ENCODE measurements around the gene SLC66A2. TPM values are rescaled to one million over a fixed set of nuclear protein-coding genes. Genes with fewer than 3 reads are reported as not detected.

Gene SLC66A2
- total RNA-seq, 4 donors from 2014 or later: 65.6 to 112 (median 75.3) TPM

DNA sequence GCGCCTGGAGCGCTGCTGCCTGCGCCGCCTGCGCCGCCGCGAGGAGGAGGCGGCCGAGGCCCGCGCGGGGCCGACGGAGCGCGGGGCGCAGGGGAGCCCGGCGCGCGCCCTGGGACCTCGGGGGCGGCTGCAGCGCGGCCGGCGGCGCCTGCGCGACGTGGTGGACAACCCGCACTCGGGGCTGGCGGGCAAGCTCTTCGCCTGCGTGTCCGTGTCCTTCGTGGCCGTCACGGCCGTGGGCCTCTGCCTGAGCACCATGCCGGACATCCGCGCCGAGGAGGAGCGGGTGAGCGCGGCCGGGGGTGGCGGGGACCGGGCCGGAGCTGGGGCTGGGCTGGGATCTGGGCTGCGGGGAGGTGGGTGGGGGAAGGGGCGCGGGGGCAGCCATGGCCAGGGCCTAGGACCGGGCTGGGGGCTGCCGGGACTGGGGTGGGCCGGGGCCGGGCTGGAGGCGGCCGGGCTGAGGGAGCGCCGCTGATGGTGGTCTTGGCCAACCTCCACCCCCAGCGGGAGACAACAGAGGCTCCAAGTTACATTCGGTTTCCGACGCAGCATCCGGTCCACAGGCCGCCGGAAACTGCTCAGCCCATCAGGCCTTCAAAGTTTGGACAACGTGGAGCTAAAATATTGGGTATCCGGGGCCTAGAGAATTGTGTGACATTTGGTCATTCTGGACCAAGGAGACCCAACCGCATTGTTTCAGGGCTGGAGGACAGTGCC is 87.3 kb downstream of the SLC66A2 start:
- intact Hi-C loops (cut with DNase I; ENCODE audit: low total_unique reads): no loop called here
- DNase-seq (ENCODE audit: low spot score in 2 of 2): peak in 1 of 2 donors; percentile 72
- H3K4me3 ChIP-seq (ENCODE audit: low read depth, poor library complexity, severe bottlenecking): no peak overlapping the region
- TF ChIP-seq, protein P1, sequence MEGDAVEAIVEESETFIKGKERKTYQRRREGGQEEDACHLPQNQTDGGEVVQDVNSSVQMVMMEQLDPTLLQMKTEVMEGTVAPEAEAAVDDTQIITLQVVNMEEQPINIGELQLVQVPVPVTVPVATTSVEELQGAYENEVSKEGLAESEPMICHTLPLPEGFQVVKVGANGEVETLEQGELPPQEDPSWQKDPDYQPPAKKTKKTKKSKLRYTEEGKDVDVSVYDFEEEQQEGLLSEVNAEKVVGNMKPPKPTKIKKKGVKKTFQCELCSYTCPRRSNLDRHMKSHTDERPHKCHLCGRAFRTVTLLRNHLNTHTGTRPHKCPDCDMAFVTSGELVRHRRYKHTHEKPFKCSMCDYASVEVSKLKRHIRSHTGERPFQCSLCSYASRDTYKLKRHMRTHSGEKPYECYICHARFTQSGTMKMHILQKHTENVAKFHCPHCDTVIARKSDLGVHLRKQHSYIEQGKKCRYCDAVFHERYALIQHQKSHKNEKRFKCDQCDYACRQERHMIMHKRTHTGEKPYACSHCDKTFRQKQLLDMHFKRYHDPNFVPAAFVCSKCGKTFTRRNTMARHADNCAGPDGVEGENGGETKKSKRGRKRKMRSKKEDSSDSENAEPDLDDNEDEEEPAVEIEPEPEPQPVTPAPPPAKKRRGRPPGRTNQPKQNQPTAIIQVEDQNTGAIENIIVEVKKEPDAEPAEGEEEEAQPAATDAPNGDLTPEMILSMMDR (IDR thresholded peaks at IDR 0.05): no peak
- no peak for TF ChIP-seq POLR2A (IDR thresholded peaks at IDR 0.05)
- WGBS, 2 donors: 64 to 91% methylated on average over 25 to 59 of the region's 74 CpGs

DNA sequence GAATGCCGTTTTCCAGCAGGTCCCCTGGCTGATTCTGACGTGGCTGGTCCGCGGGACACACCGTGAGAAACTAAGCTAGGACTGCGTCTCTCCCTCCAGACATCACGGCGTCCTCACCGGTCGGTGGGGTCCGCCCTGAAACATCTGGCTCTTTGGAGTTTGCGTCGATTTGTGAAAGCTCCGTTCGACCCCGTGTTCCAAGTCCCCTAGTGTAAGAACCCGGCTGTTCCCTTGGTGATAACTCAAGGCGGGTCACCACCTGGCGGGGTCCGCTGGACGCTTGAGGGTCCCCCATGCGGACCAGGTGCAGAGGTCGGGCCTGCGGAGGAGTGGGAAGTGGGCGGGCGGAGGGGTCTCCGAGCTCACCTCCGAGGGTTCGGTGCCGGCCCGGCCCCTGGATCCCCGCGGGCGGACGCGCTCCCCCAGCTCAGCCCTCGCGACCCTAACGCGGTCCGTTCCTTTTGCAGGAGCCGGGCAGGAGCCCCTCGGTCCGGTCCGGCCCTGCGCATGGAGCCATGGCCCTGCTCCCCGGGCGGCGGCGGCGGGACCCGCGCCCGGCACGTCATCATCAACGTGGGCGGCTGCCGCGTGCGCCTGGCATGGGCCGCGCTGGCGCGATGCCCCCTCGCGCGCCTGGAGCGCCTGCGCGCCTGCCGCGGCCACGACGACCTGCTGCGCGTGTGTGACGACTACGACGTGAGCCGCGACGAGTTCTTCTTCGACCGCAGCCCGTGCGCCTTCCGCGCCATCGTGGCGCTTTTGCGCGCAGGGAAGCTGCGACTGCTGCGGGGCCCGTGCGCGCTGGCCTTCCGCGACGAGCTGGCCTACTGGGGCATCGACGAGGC is 88.1 kb downstream of the SLC66A2 start:
- TF ChIP-seq, protein P1 (IDR thresholded peaks at IDR 0.05): no peak
- WGBS, 2 donors: 64 to 69% methylated on average over 87 to 102 of the region's 102 CpGs

DNA sequence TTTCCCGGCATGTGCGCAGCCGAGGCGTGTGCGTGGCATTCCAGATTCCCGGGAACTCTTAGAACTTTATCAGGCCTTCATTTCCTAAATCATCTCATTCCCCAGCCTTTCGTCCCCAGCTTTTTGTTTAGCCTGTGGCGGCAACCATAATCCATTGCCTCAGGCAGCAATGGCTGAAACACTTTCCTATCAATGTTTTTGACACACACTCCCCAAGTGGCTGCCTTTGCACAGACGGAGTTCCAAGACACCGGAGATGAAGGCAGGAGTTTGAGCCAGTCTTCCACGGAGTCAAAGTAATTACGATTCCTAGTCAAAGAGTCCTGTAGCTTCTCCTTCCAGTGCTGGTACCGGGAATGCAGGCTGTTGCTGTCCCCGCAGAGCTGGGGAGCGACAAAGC is 88.9 kb downstream of the SLC66A2 start:
- no peak for TF ChIP-seq POLR2A (IDR thresholded peaks at IDR 0.05)
- TF ChIP-seq, protein P1 (IDR thresholded peaks at IDR 0.05): no peak
- intact Hi-C loops (cut with DNase I; ENCODE audit: low total_unique reads): no loop called here
- WGBS, 2 donors: 94% methylated on average over 15 of the region's 15 CpGs

More for the DNA sequence above, 88.1 kb downstream of the SLC66A2 start:
- intact Hi-C loops (cut with DNase I; ENCODE audit: low total_unique reads): no loop called here
- peak in 1 of 2 donors; percentile 53 for DNase-seq (ENCODE audit: low spot score in 2 of 2)
- no peak overlapping the region for H3K4me3 ChIP-seq (ENCODE audit: low read depth, poor library complexity, severe bottlenecking)

DNA sequence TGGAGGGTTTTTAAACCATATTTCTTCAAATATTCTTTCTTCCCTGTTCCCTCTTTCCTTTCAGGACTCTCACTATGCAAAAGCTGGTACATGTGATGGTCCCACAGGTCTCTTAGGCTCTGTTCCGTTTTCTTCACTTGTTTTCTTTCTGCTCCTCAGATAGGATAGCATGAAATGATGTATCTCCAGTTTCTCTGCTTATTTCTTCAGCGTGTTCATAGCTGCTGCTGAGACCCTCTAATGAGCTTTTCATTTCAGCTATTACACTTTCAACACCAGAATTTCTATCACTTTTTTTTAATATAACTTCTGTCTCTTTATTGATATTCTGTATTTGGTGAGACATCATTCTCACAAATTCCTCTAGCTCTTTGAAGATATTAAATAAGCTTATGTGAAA is 89.8 kb downstream of the SLC66A2 start:
- intact Hi-C loops (cut with DNase I; ENCODE audit: low total_unique reads): no loop called here
- TF ChIP-seq POLR2A (IDR thresholded peaks at IDR 0.05): no peak
- TF ChIP-seq, protein P1 (IDR thresholded peaks at IDR 0.05): no peak
- WGBS, 2 donors: 75 to 86% methylated on average over 2 of the region's 2 CpGs
- no peak overlapping the region for H3K4me3 ChIP-seq (ENCODE audit: low read depth, poor library complexity, severe bottlenecking)
- no peak for DNase-seq (ENCODE audit: low spot score in 2 of 2)

More for the DNA sequence above, 88.9 kb downstream of the SLC66A2 start:
- no peak overlapping the region for H3K4me3 ChIP-seq (ENCODE audit: low read depth, poor library complexity, severe bottlenecking)
- peak in 1 of 2 donors; percentile 1 for DNase-seq (ENCODE audit: low spot score in 2 of 2)

DNA sequence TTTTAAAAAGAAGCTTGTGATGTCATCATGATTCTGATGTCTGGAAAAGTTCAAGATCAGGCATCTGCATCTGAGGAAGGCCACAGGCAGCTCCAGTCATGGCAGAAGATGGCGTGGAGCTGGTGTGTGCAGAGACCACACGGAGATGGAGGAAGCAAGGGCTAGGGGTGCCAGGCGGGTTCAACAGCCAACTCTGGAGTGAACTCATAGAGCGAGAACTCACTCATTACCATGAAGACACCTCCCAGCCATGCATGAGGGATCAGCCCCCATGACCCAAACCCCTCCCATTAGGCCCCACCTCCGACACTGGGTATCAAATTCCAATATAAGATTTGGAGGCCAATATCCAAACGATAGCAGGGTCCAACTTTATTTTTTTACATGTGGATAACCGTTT is 92.1 kb downstream of the SLC66A2 start:
- 87 to 88% methylated on average over 7 of the region's 7 CpGs for WGBS, 2 donors
- intact Hi-C loops (cut with DNase I; ENCODE audit: low total_unique reads): no loop called here
- DNase-seq (ENCODE audit: low spot score in 2 of 2): peak in 1 of 2 donors; percentile 13
- TF ChIP-seq, protein P1 (IDR thresholded peaks at IDR 0.05): no peak
- no peak for TF ChIP-seq POLR2A (IDR thresholded peaks at IDR 0.05)
- no peak overlapping the region for H3K4me3 ChIP-seq (ENCODE audit: low read depth, poor library complexity, severe bottlenecking)

Data from lower leg skin (tissue), 4 donors.